AG10803 (cell line): ENCODE measurements around the gene ZPLD1.

Experiments
- DNase-seq: peaks from one replicate; pipeline ENCODE4 v3.0.0; 2010; ENCODE audit warnings: low read depth
- H3K4me3 ChIP-seq: 2 replicates; pipeline ENCODE4 v1.5.1; 2011; ENCODE audit warnings: mild to moderate bottlenecking, low read length, control low read depth
- TF ChIP-seq, protein P1 (sequence below): conservative IDR thresholded peaks from 2 replicates; pipeline ENCODE4 v1.5.1; 2011; ENCODE audit warnings: mild to moderate bottlenecking, low read length, control low read depth, inconsistent platforms

Gene ZPLD1

DNA sequence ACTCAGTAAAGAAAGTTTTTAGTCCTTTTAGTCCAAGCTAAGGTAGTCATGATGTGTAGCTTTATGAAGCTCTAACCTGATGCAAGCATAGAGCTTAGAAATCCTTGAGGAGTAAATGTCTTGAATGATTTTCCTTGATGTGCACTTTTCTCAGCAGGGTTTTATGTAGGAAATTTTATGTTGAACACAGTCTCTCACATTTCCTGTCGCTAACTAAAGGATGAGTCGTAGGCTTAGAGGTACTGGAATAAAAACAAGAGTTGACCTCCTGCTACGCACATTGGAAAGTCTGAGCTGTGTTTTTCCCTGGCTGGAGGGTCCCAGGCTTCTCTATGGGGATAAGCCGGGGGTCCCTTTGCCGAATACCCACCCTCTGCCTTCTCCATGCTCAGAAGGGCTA lies 34.7 kb upstream of the ZPLD1 start:
- DNase-seq = peak; percentile 1
- no peak overlapping the region for H3K4me3 ChIP-seq
- TF ChIP-seq, protein P1, sequence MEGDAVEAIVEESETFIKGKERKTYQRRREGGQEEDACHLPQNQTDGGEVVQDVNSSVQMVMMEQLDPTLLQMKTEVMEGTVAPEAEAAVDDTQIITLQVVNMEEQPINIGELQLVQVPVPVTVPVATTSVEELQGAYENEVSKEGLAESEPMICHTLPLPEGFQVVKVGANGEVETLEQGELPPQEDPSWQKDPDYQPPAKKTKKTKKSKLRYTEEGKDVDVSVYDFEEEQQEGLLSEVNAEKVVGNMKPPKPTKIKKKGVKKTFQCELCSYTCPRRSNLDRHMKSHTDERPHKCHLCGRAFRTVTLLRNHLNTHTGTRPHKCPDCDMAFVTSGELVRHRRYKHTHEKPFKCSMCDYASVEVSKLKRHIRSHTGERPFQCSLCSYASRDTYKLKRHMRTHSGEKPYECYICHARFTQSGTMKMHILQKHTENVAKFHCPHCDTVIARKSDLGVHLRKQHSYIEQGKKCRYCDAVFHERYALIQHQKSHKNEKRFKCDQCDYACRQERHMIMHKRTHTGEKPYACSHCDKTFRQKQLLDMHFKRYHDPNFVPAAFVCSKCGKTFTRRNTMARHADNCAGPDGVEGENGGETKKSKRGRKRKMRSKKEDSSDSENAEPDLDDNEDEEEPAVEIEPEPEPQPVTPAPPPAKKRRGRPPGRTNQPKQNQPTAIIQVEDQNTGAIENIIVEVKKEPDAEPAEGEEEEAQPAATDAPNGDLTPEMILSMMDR = no peak

DNA sequence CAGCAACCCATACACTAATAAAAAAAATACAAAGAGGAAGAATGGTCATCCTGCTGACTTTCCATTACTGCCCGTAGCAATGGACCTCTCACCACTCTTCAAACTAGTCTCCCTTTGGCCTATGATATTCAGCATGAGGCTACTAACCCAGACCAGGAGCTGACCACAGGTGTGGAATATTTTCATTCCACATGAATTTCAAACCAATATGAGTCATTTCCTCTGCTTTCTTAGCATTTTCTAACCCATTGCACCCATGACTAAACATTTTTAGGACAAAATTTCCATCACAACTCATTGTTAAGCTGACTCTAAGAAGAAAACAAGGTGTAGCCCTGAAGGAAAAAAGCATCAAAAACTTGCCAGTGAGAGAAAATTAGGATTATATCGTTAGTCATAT lies 34.0 kb upstream of the ZPLD1 start:
- TF ChIP-seq, protein P1 = no peak
- H3K4me3 ChIP-seq = no peak overlapping the region
- peak; percentile 9 for DNase-seq

DNA sequence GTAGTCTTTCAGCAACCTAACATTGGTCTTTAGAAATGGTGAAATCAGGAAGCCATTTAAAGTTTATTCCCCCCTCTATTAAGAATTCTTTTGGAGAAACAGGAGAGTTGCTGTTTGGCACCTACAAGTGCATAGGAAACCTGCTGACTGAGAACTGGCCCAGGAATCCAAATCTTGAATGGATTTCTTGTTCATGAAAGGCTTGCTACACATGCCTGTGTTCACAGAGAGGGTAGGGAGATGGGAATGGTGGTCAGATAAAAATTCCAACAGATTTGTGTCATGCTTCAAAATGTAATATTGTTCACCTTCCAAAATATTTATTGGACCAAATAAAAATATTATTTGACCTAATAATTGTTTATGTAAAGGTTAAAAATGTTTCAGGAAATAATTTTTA lies 24.2 kb upstream of the ZPLD1 start:
- TF ChIP-seq, protein P1 = no peak
- no peak overlapping the region for H3K4me3 ChIP-seq
- no peak for DNase-seq

DNA sequence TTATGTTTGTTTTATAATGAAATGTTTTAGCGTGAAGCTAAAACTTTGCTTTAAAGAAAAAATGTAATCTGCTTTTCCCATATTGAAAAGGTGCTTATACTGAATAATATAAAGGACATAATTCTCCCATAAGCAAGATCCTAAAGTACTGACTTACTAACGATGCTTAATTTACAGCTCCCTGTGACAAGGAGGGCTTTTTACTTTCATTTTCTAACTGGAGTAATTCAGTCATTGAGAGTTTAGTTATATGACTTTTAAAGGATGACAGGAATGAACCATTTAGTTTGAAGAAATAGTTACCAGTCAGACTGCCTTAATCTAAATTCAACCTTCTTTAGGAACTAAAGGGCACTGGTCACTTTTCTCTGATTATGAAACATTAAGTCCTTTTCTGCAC lies 19.3 kb upstream of the ZPLD1 start:
- H3K4me3 ChIP-seq = no peak overlapping the region
- TF ChIP-seq, protein P1 = no peak
- DNase-seq = peak; percentile 2

DNA sequence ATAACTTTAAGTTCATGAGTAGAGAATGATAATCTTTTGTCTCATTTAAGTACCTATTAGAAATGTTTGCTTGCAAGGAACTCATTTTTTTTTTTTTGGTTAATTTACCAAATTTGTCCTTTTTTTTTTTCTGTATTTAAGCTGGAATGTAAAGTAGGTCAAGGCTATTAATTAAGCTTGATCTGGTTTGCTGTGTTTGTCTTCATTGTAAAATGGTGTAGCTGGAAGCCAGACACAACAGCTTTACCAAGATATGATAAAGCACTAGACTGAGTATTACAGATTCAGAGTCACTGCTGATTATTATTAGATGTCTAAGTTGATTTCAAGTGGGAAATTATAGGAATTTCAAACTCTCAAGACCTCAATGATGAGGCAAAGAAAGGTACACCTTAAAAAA lies 15.0 kb upstream of the ZPLD1 start:
- TF ChIP-seq, protein P1 = no peak
- no peak overlapping the region for H3K4me3 ChIP-seq
- no peak for DNase-seq

DNA sequence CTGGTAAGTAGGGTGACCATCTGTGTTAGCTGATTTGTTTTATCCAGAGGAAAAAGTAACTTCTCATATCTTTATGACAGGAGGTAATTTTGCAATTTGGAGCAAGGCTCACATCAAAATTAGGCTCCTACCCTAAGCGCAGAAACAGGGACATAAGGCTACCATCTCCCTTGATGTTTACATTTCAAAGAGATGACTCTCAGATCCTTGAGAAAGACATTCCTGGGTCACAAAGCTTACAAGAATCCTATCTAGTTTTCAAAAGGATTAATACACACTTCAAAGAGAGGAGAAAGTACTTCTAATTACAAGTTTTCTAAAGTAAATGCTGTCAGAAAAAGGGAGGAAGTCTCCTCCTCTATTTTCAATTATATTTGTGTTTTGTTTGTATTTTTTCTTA lies 7.0 kb downstream of the ZPLD1 start:
- TF ChIP-seq, protein P1 = no peak
- no peak overlapping the region for H3K4me3 ChIP-seq
- peak; percentile 3 for DNase-seq

DNA sequence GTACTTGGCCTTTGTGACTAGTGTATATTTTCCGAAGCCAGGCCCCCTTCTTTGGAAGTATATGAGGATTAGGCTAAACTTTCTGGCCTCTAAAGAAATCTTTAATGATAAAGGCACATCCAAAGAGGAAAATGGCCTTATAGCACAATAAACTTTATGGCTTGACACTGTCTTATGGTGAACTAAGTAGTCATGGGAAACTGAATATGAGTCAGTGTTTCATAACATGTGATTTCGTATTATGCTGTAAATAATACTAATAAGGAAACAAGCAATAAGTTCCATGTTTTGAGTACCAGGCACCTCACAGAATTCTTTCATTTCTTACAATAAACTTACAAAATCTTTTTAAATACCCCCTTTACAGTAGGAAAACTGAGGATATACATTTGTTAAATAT lies 8.2 kb downstream of the ZPLD1 start:
- no peak overlapping the region for H3K4me3 ChIP-seq
- no peak for DNase-seq
- TF ChIP-seq, protein P1 = no peak
